NCI-H510A treated with DMSO at 0.1 percent for 48 hours (cell line): ENCODE results near the gene MAEA.
"Not testable (repeated sequence)": the region's sequence is repeated elsewhere in the genome, so short reads cannot be mapped to it uniquely, and the experiment has no call there.

Experiments used
- DNase-seq: peaks from one replicate; lab custom pipeline; 2025; lab: John Stamatoyannopoulos, UW

MAEA gene

GRCh38 chr4:1367230-1367935 is 77.7 kb downstream of the MAEA start:
- no peak for DNase-seq

GRCh38 chr4:1367936-1368289 is 78.2 kb downstream of the MAEA start:
- no peak for DNase-seq

GRCh38 chr4:1368421-1369090 is 78.9 kb downstream of the MAEA start:
- DNase-seq = no peak

- no peak for DNase-seq
Observed at GRCh38 chr4:1369091-1369450, 79.4 kb downstream of the MAEA start.

GRCh38 chr4:1369479-1370079 is 79.9 kb downstream of the MAEA start:
- no peak for DNase-seq

GRCh38 chr4:1370321-1371124 is 80.8 kb downstream of the MAEA start:
- no peak for DNase-seq

- no peak for DNase-seq
Observed at GRCh38 chr4:1371176-1372165, 81.8 kb downstream of the MAEA start.

- DNase-seq = not testable (repeated sequence)
Observed at GRCh38 chr4:1372576-1372975, 82.9 kb downstream of the MAEA start.

- DNase-seq = no peak
Observed at GRCh38 chr4:1373892-1374705, 84.4 kb downstream of the MAEA start.

GRCh38 chr4:1374706-1375045 is 85.0 kb downstream of the MAEA start:
- no peak for DNase-seq

- no peak for DNase-seq
Observed at GRCh38 chr4:1375051-1375721, 85.5 kb downstream of the MAEA start.

- no peak for DNase-seq
Observed at GRCh38 chr4:1375761-1376322, 86.2 kb downstream of the MAEA start.

- DNase-seq = no peak
Observed at GRCh38 chr4:1376391-1376840, 86.7 kb downstream of the MAEA start.

GRCh38 chr4:1376841-1377605 is 87.3 kb downstream of the MAEA start:
- no peak for DNase-seq

- no peak for DNase-seq
Observed at GRCh38 chr4:1377606-1378261, 88.0 kb downstream of the MAEA start.

GRCh38 chr4:1378559-1379231 is 89.0 kb downstream of the MAEA start:
- no peak for DNase-seq

GRCh38 chr4:1379351-1379781 is 89.7 kb downstream of the MAEA start:
- no peak for DNase-seq
